ENCODE data around the gene UBA3.

The UBA3 gene

GRCh38 chr3:69119681-69120080 is 39.5 kb upstream of the UBA3 start:
- no peak for TF ChIP-seq SPI1 (IDR thresholded peaks at IDR 0.05; ENCODE audit: low read depth, low read length)
- no peak for TF ChIP-seq POU2F2 (IDR thresholded peaks at IDR 0.05; ENCODE audit: low read depth, low read length)
- TF ChIP-seq POLR2A (IDR thresholded peaks at IDR 0.05; ENCODE audit: low read depth, low read length), result no peak
- no peak for TF ChIP-seq POLR2AphosphoS5 (IDR thresholded peaks at IDR 0.05; ENCODE audit: low read depth, low read length)
- no peak for TF ChIP-seq TAF1 (IDR thresholded peaks at IDR 0.05; ENCODE audit: low read depth, low read length)
- no peak for TF ChIP-seq PAX5 (IDR thresholded peaks at IDR 0.05; ENCODE audit: insufficient read depth, low read length, severe bottlenecking)
- FAIRE-seq, result no peak
- DNase-seq (ENCODE audit: insufficient read length, low spot score), result no peak

- FAIRE-seq, result no peak
- TF ChIP-seq SPI1 (IDR thresholded peaks at IDR 0.05; ENCODE audit: low read depth, low read length) (no peak), POLR2AphosphoS5 (IDR thresholded peaks at IDR 0.05; ENCODE audit: low read depth, low read length) (no peak), POLR2A (IDR thresholded peaks at IDR 0.05; ENCODE audit: low read depth, low read length) (no peak), POU2F2 (IDR thresholded peaks at IDR 0.05; ENCODE audit: low read depth, low read length) (no peak), PAX5 (IDR thresholded peaks at IDR 0.05; ENCODE audit: insufficient read depth, low read length, severe bottlenecking) (no peak), TAF1 (IDR thresholded peaks at IDR 0.05; ENCODE audit: low read depth, low read length) (no peak)
These were observed 39.0 kb upstream of the UBA3 start for GRCh38 chr3:69119138-69119537.

GRCh38 chr3:69118555-69118954 is 38.4 kb upstream of the UBA3 start:
- DNase-seq (ENCODE audit: insufficient read length, low spot score), result no peak
- TF ChIP-seq POLR2A (IDR thresholded peaks at IDR 0.05; ENCODE audit: low read depth, low read length), result no peak
- TF ChIP-seq SPI1 (IDR thresholded peaks at IDR 0.05; ENCODE audit: low read depth, low read length), result no peak
- no peak for TF ChIP-seq TAF1 (IDR thresholded peaks at IDR 0.05; ENCODE audit: low read depth, low read length)
- no peak for TF ChIP-seq PAX5 (IDR thresholded peaks at IDR 0.05; ENCODE audit: insufficient read depth, low read length, severe bottlenecking)
- no peak for TF ChIP-seq POLR2AphosphoS5 (IDR thresholded peaks at IDR 0.05; ENCODE audit: low read depth, low read length)
- no peak for TF ChIP-seq POU2F2 (IDR thresholded peaks at IDR 0.05; ENCODE audit: low read depth, low read length)
- no peak for FAIRE-seq

More at GRCh38 chr3:69119138-69119537, 39.0 kb upstream of the UBA3 start:
- DNase-seq (ENCODE audit: insufficient read length, low spot score), result no peak

GRCh38 chr3:69116897-69117296 is 36.7 kb upstream of the UBA3 start:
- FAIRE-seq, result no peak
- TF ChIP-seq TAF1 (IDR thresholded peaks at IDR 0.05; ENCODE audit: low read depth, low read length), result no peak
- no peak for TF ChIP-seq POU2F2 (IDR thresholded peaks at IDR 0.05; ENCODE audit: low read depth, low read length)
- no peak for TF ChIP-seq POLR2A (IDR thresholded peaks at IDR 0.05; ENCODE audit: low read depth, low read length)
- TF ChIP-seq SPI1 (IDR thresholded peaks at IDR 0.05; ENCODE audit: low read depth, low read length), result no peak
- no peak for TF ChIP-seq PAX5 (IDR thresholded peaks at IDR 0.05; ENCODE audit: insufficient read depth, low read length, severe bottlenecking)
- no peak for TF ChIP-seq POLR2AphosphoS5 (IDR thresholded peaks at IDR 0.05; ENCODE audit: low read depth, low read length)
- DNase-seq (ENCODE audit: insufficient read length, low spot score), result no peak

- TF ChIP-seq SPI1 (IDR thresholded peaks at IDR 0.05; ENCODE audit: low read depth, low read length) (no peak), TAF1 (IDR thresholded peaks at IDR 0.05; ENCODE audit: low read depth, low read length) (no peak), PAX5 (IDR thresholded peaks at IDR 0.05; ENCODE audit: insufficient read depth, low read length, severe bottlenecking) (no peak), POU2F2 (IDR thresholded peaks at IDR 0.05; ENCODE audit: low read depth, low read length) (no peak), POLR2AphosphoS5 (IDR thresholded peaks at IDR 0.05; ENCODE audit: low read depth, low read length) (no peak), POLR2A (IDR thresholded peaks at IDR 0.05; ENCODE audit: low read depth, low read length) (no peak)
- FAIRE-seq, result no peak
- DNase-seq (ENCODE audit: insufficient read length, low spot score), result no peak
These were observed 36.0 kb upstream of the UBA3 start for GRCh38 chr3:69116162-69116561.

GRCh38 chr3:69115731-69116130 is 35.6 kb upstream of the UBA3 start:
- TF ChIP-seq POLR2AphosphoS5 (IDR thresholded peaks at IDR 0.05; ENCODE audit: low read depth, low read length), result no peak
- TF ChIP-seq TAF1 (IDR thresholded peaks at IDR 0.05; ENCODE audit: low read depth, low read length), result no peak
- no peak for TF ChIP-seq PAX5 (IDR thresholded peaks at IDR 0.05; ENCODE audit: insufficient read depth, low read length, severe bottlenecking)
- no peak for TF ChIP-seq POU2F2 (IDR thresholded peaks at IDR 0.05; ENCODE audit: low read depth, low read length)
- no peak for TF ChIP-seq POLR2A (IDR thresholded peaks at IDR 0.05; ENCODE audit: low read depth, low read length)
- no peak for TF ChIP-seq SPI1 (IDR thresholded peaks at IDR 0.05; ENCODE audit: low read depth, low read length)
- no peak for DNase-seq (ENCODE audit: insufficient read length, low spot score)
- no peak for FAIRE-seq

- FAIRE-seq (no peak), DNase-seq (ENCODE audit: insufficient read length, low spot score) (no peak)
- TF ChIP-seq POLR2AphosphoS5 (IDR thresholded peaks at IDR 0.05; ENCODE audit: low read depth, low read length) (no peak), TAF1 (IDR thresholded peaks at IDR 0.05; ENCODE audit: low read depth, low read length) (no peak), POU2F2 (IDR thresholded peaks at IDR 0.05; ENCODE audit: low read depth, low read length) (no peak), POLR2A (IDR thresholded peaks at IDR 0.05; ENCODE audit: low read depth, low read length) (no peak), SPI1 (IDR thresholded peaks at IDR 0.05; ENCODE audit: low read depth, low read length) (no peak), PAX5 (IDR thresholded peaks at IDR 0.05; ENCODE audit: insufficient read depth, low read length, severe bottlenecking) (no peak)
These were observed 33.4 kb upstream of the UBA3 start for GRCh38 chr3:69113536-69113935.

- no peak for TF ChIP-seq POLR2A (IDR thresholded peaks at IDR 0.05; ENCODE audit: low read depth, low read length)
- no peak for TF ChIP-seq POU2F2 (IDR thresholded peaks at IDR 0.05; ENCODE audit: low read depth, low read length)
- no peak for TF ChIP-seq TAF1 (IDR thresholded peaks at IDR 0.05; ENCODE audit: low read depth, low read length)
- no peak for TF ChIP-seq SPI1 (IDR thresholded peaks at IDR 0.05; ENCODE audit: low read depth, low read length)
- TF ChIP-seq PAX5 (IDR thresholded peaks at IDR 0.05; ENCODE audit: insufficient read depth, low read length, severe bottlenecking), result no peak
- no peak for TF ChIP-seq POLR2AphosphoS5 (IDR thresholded peaks at IDR 0.05; ENCODE audit: low read depth, low read length)
- FAIRE-seq, result no peak
- DNase-seq (ENCODE audit: insufficient read length, low spot score), result no peak
These were observed 30.9 kb upstream of the UBA3 start for GRCh38 chr3:69110941-69111546.

GRCh38 chr3:69108811-69109210 is 28.6 kb upstream of the UBA3 start:
- TF ChIP-seq POU2F2 (IDR thresholded peaks at IDR 0.05; ENCODE audit: low read depth, low read length), result no peak
- no peak for TF ChIP-seq TAF1 (IDR thresholded peaks at IDR 0.05; ENCODE audit: low read depth, low read length)
- TF ChIP-seq SPI1 (IDR thresholded peaks at IDR 0.05; ENCODE audit: low read depth, low read length), result no peak
- no peak for TF ChIP-seq POLR2A (IDR thresholded peaks at IDR 0.05; ENCODE audit: low read depth, low read length)
- no peak for TF ChIP-seq POLR2AphosphoS5 (IDR thresholded peaks at IDR 0.05; ENCODE audit: low read depth, low read length)
- no peak for TF ChIP-seq PAX5 (IDR thresholded peaks at IDR 0.05; ENCODE audit: insufficient read depth, low read length, severe bottlenecking)
- DNase-seq (ENCODE audit: insufficient read length, low spot score) (no peak), FAIRE-seq (no peak)
